Measurements from ENCODE around the gene DENND2C.

Gene DENND2C

GRCh38 chr1:114535401-114535800 is 134.4 kb downstream of the DENND2C start:
- DNase-seq, result no peak

Data from NCI-H2171 (cell line).